ENCODE results near the gene PCDHGB6. TPM values are rescaled to one million over a fixed set of nuclear protein-coding genes. Genes with fewer than 3 reads are reported as not detected.

PCDHGB6 gene
- total RNA-seq, 1 donor from 2014 or later = 35.4 TPM

Other genes with a start within 250 kb of the PCDHGB6 start
- gene PCDHB7, start 235.4 kb upstream of the PCDHGB6 start, total RNA-seq = 17.8 TPM
- gene PCDHB8, start 230.2 kb upstream of the PCDHGB6 start, total RNA-seq = 15.0 TPM
- gene PCDHB16, start 225.6 kb upstream of the PCDHGB6 start, total RNA-seq = 10.6 TPM
- gene PCDHB9, start 220.9 kb upstream of the PCDHGB6 start, total RNA-seq = 11.9 TPM
- gene PCDHB10, start 215.7 kb upstream of the PCDHGB6 start, total RNA-seq = 26.3 TPM
- gene PCDHB11, start 208.4 kb upstream of the PCDHGB6 start, total RNA-seq = 24.1 TPM
- 36.9 TPM for gene PCDHB12, start 199.3 kb upstream of the PCDHGB6 start, total RNA-seq
- 29.7 TPM for gene PCDHB13, start 194.1 kb upstream of the PCDHGB6 start, total RNA-seq
- gene PCDHB14, start 184.7 kb upstream of the PCDHGB6 start, total RNA-seq = 28.2 TPM
- gene PCDHB15, start 162.6 kb upstream of the PCDHGB6 start, total RNA-seq = 32.9 TPM
- 0.63 TPM for gene SLC25A2, start 104.0 kb upstream of the PCDHGB6 start, total RNA-seq
- 77.3 TPM for gene TAF7, start 87.2 kb upstream of the PCDHGB6 start, total RNA-seq
- gene PCDHGA1, start 77.5 kb upstream of the PCDHGB6 start, total RNA-seq = 9.1 TPM
- 11.9 TPM for gene PCDHGA2, start 69.3 kb upstream of the PCDHGB6 start, total RNA-seq
- gene PCDHGA3, start 64.2 kb upstream of the PCDHGB6 start, total RNA-seq = 11.0 TPM
- gene PCDHGB1, start 57.9 kb upstream of the PCDHGB6 start, total RNA-seq = 20.3 TPM
- 21.6 TPM for gene PCDHGA4, start 53.0 kb upstream of the PCDHGB6 start, total RNA-seq
- gene PCDHGB2, start 48.0 kb upstream of the PCDHGB6 start, total RNA-seq = 21.9 TPM
- 17.8 TPM for gene PCDHGA5, start 43.9 kb upstream of the PCDHGB6 start, total RNA-seq
- 31.0 TPM for gene PCDHGB3, start 37.8 kb upstream of the PCDHGB6 start, total RNA-seq
- 29.1 TPM for gene PCDHGA6, start 34.1 kb upstream of the PCDHGB6 start, total RNA-seq
- 23.8 TPM for gene PCDHGA7, start 25.3 kb upstream of the PCDHGB6 start, total RNA-seq
- gene PCDHGB4, start 20.3 kb upstream of the PCDHGB6 start, total RNA-seq = 35.4 TPM
- gene PCDHGA8, start 15.4 kb upstream of the PCDHGB6 start, total RNA-seq = 30.0 TPM
- gene PCDHGB5, start 10.1 kb upstream of the PCDHGB6 start, total RNA-seq = 41.6 TPM
- 38.2 TPM for gene PCDHGA9, start 5.2 kb upstream of the PCDHGB6 start, total RNA-seq
- gene PCDHGA10, start 5.0 kb downstream of the PCDHGB6 start, total RNA-seq = 36.3 TPM
- gene PCDHGB7, start 9.7 kb downstream of the PCDHGB6 start, total RNA-seq = 43.5 TPM
- 40.4 TPM for gene PCDHGA11, start 13.0 kb downstream of the PCDHGB6 start, total RNA-seq
- 26.9 TPM for gene PCDHGA12, start 22.5 kb downstream of the PCDHGB6 start, total RNA-seq
- gene PCDHGC3, start 67.9 kb downstream of the PCDHGB6 start, total RNA-seq = 62.3 TPM
- gene PCDHGC4, start 77.0 kb downstream of the PCDHGB6 start, total RNA-seq = 91.7 TPM
- gene PCDHGC5, start 81.1 kb downstream of the PCDHGB6 start, total RNA-seq = 20.0 TPM
- 39.8 TPM for gene DIAPH1, start 211.0 kb downstream of the PCDHGB6 start, total RNA-seq
- gene HDAC3, start 228.8 kb downstream of the PCDHGB6 start, total RNA-seq = 81.7 TPM
- gene RELL2, start 229.0 kb downstream of the PCDHGB6 start, total RNA-seq = 9.1 TPM
- gene FCHSD1, start 243.4 kb downstream of the PCDHGB6 start, total RNA-seq = 9.4 TPM

Data from parietal lobe (tissue), 1 donor.